GM12801 (cell line): ENCODE data around the gene CAMK1G.

ENCODE experiments used
- CTCF ChIP-seq: IDR thresholded peaks from one replicate; pipeline ENCODE4 v1.5.1; 2011; ENCODE audit warnings: control low read depth; ENCODE audit not compliant: insufficient read length; ENCODE audit errors: extremely low read depth

Gene CAMK1G

GRCh38 chr1:209545423-209545822 is 38.1 kb upstream of the CAMK1G start:
- no peak for TF ChIP-seq CTCF

DNA sequence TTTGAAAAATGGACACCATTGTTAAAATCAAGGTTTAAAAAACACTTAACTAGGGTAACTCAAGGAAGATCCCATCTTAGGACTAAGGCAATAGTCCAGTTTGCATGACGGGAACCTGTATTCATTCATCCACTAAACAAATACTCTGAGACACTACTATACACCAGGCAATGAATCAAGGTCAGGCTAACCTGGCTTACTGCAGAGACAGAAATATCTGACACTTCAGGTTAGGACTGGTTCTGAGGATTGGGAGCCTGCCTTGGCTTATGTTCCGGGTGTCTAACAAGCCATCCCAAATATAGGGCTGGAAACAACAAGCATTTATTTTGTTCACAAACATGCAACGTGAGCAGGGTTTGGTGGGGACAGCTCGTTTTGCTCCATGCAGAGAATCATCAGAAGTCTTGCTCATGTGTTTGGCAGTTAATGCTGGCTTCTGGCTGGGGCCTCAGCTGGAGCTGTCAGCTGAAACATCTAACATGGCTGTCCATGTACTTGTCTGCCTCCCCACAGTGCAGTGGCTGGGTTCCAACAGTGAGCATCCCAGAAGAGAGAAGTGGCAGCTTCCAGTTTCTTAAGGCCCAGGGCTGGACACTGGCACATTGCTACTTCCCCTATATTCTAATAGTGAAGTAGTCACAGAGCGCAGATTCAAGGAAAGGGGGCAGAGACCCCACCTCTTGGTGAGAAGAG is 37.0 kb upstream of the CAMK1G start:
- no peak for TF ChIP-seq CTCF

GRCh38 chr1:209547626-209548025 is 35.9 kb upstream of the CAMK1G start:
- TF ChIP-seq CTCF = no peak

DNA sequence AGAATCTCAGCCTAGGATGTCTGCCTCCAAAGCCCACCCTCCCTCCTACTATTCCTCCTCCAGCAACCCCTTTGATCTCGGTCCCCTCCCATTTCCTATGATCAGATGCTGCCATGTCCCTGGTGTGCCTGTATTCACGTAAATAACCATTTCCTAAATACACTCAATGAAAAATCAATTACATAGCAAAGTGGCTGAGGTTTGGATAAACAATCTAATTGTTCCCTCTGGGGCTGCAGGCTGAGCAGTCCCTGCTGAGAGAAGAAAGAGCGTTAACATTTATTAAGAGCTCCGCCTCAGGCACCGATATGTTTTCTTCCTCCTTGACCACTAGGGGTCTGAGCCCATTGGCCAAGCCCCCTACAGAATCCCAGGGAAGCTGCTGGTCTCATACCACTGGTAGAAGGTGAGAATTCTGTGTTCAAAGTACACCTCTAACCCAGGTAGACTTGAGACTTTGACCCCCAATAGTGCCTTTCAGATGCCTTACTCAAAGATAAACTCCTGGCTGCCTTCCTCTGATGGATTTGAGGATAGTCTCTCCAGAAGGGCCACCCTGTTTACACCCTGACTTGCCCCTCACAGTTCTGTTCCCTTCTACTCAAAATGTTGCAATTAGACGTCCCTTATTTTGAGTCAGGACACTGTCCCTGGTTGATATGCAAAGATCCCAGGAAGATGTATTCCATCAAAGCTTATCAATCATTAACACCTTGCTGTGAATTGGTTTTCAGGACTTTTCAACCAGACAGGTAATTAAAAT is 33.9 kb upstream of the CAMK1G start:
- no peak for TF ChIP-seq CTCF

GRCh38 chr1:209550519-209550918 is 33.0 kb upstream of the CAMK1G start:
- no peak for TF ChIP-seq CTCF

DNA sequence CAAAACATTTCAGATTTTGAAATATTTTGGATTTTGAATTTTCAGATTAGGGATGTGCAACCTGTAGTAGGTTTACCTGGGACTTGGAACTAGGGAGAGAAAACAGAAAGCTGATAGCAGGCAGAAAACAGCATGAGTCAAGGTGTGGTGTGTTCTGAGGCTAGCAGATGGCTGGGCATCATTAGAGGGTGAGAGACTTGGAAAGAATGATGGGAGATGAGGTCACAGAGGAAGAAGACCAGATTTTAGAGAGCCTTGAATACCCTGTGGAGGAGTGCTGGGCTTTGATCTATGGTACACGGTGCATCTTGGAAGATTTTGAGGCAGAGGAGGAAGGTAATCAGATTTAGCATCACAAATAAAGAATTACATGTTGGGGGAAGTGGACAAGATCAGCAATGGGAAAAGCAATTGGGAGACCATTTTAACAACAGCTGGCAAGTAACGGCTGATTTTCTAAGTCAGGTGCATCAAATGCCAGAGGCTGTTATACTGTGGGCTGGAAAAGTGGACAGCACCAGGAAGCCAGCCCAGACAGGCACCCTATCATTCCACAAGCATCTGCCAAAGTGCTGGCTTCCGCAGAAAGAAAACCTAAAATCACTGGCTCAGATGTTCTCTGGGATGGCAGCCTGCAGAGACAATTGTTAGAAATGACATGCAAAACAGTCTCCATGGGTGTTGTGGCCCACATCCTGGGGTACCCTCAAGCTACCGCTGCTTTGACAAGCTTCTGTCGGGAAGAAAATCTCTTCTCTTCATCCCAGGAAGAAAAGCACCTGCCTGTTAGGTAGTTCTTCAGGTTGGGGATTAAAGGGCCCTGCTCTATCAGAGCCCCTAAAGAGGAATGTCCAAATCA is 30.9 kb upstream of the CAMK1G start:
- TF ChIP-seq CTCF = no peak
